NCI-H2029 treated with DMSO at 0.1 percent for 48 hours (cell line): ENCODE data around the gene BCL2L15.

Experiments
- DNase-seq: peaks from one replicate; lab custom pipeline; 2025; lab: John Stamatoyannopoulos, UW

The BCL2L15 gene

GRCh38 chr1:113887402-113888175, at the start of gene BCL2L15:
Gene BCL2L15, minus strand, starts transcription at chr1:113887581. Its CDS starts 206 bp downstream, at chr1:113887375.
- no peak for DNase-seq

- no peak for DNase-seq
These were observed 49.8 kb upstream of the BCL2L15 start for GRCh38 chr1:113937146-113937545.

- no peak for DNase-seq
These were observed 48.6 kb upstream of the BCL2L15 start for GRCh38 chr1:113935970-113936369.

GRCh38 chr1:113935176-113935575, 47.8 kb upstream of the BCL2L15 start:
- DNase-seq, result no peak

GRCh38 chr1:113934511-113935055, 47.2 kb upstream of the BCL2L15 start:
- DNase-seq, result no peak

GRCh38 chr1:113934006-113934405, 46.6 kb upstream of the BCL2L15 start:
- DNase-seq, result no peak

- no peak for DNase-seq
These were observed 44.1 kb upstream of the BCL2L15 start for GRCh38 chr1:113931451-113931851.

- no peak for DNase-seq
These were observed 43.2 kb upstream of the BCL2L15 start for GRCh38 chr1:113930499-113931161.

- DNase-seq, result no peak
These were observed 42.5 kb upstream of the BCL2L15 start for GRCh38 chr1:113929750-113930498.

- DNase-seq, result peak; percentile 69
These were observed 41.8 kb upstream of the BCL2L15 start, which contains the start of gene HIPK1 for GRCh38 chr1:113928941-113929749. Gene HIPK1, plus strand, starts transcription at chr1:113929324.

- no peak for DNase-seq
These were observed 41.0 kb upstream of the BCL2L15 start for GRCh38 chr1:113928187-113928930.

- no peak for DNase-seq
These were observed 37.1 kb upstream of the BCL2L15 start for GRCh38 chr1:113924473-113924872.

GRCh38 chr1:113922957-113923356, 35.6 kb upstream of the BCL2L15 start:
- DNase-seq, result no peak

- no peak for DNase-seq
These were observed 30.9 kb upstream of the BCL2L15 start for GRCh38 chr1:113918243-113918642.

- DNase-seq, result no peak
These were observed 30.2 kb upstream of the BCL2L15 start for GRCh38 chr1:113917400-113918082.

- DNase-seq, result no peak
These were observed 29.6 kb upstream of the BCL2L15 start for GRCh38 chr1:113916974-113917373.

- no peak for DNase-seq
These were observed 26.7 kb upstream of the BCL2L15 start for GRCh38 chr1:113913887-113914664.

- no peak for DNase-seq
These were observed 25.9 kb upstream of the BCL2L15 start for GRCh38 chr1:113913312-113913668.

GRCh38 chr1:113912594-113913311, 25.4 kb upstream of the BCL2L15 start:
- peak; percentile 77 for DNase-seq
